CD4-positive, alpha-beta memory T cell (primary cell): ENCODE data around the gene HUWE1. TPM values are rescaled to one million over a fixed set of nuclear protein-coding genes. Genes with fewer than 3 reads are reported as not detected.

ENCODE experiments used
- CTCF ChIA-PET: fragments of 350-600 bp; sonication (Branson Sonifier 250); formaldehyde crosslinking; loops from one replicate; lab custom pipeline; 2021; ENCODE audit warnings: inconsistent platforms; ENCODE audit not compliant: partially characterized antibody; lab: Charles Lee
- POLR2A ChIA-PET: fragments of 350-600 bp; sonication (Branson Sonifier 250); formaldehyde crosslinking; loops from one replicate; lab custom pipeline; 2021; ENCODE audit not compliant: partially characterized antibody; lab: Charles Lee
- DNase-seq, 5 donors: peaks; one replicate each; pipeline versions ENCODE4 v3.0.0 to v3.0.0-alpha.2; 2020 to 2022; ENCODE audit warnings: mixed read lengths in 1 of 5
- H3K27ac ChIP-seq: one replicate; pipeline ENCODE4 v1.7.0; 2013; ENCODE audit warnings: low read depth, low read length
- H3K27me3 ChIP-seq: 2 replicates; pipeline ENCODE4 v1.7.0; 2013; ENCODE audit warnings: mild to moderate bottlenecking, low read length, moderate library complexity; ENCODE audit not compliant: insufficient read depth
- H3K36me3 ChIP-seq: 2 replicates; pipeline ENCODE4 v1.7.0; 2013; ENCODE audit warnings: mild to moderate bottlenecking, low read length, moderate library complexity; ENCODE audit not compliant: insufficient read depth
- H3K4me1 ChIP-seq: 2 replicates; pipeline ENCODE4 v1.7.0; 2013; ENCODE audit warnings: mild to moderate bottlenecking, low read length, moderate library complexity; ENCODE audit not compliant: insufficient read depth
- H3K4me3 ChIP-seq, 2 donors: one replicate each; pipeline ENCODE4 v1.7.0; 2013; ENCODE audit warnings: low read length in 2 of 2, mild to moderate bottlenecking in 1 of 2
- H3K9me3 ChIP-seq, 2 donors: one replicate each; pipeline ENCODE4 v1.7.0; 2013; ENCODE audit warnings: low read length in 2 of 2, control low read depth in 1 of 2; ENCODE audit not compliant: control insufficient read depth in 1 of 2
- H3K27ac Mint-ChIP-seq, 7 donors: one replicate each; pipeline ENCODE4 v1.8.0; 2020 to 2021; ENCODE audit warnings: mixed read lengths in 7 of 7, mild to moderate bottlenecking in 6 of 7, inconsistent platforms in 3 of 7, moderate library complexity in 3 of 7
- H3K27me3 Mint-ChIP-seq, 2 donors: one replicate each; pipeline ENCODE4 v1.8.0; 2020 to 2021; ENCODE audit warnings: mixed read lengths in 2 of 2
- H3K36me3 Mint-ChIP-seq, 2 donors: one replicate each; pipeline ENCODE4 v1.8.0; 2020 to 2021; ENCODE audit warnings: mixed read lengths in 2 of 2, inconsistent platforms in 1 of 2, mild to moderate bottlenecking in 1 of 2
- H3K4me1 Mint-ChIP-seq, 4 donors: one replicate each; pipeline ENCODE4 v1.8.0; 2020 to 2021; ENCODE audit warnings: mixed read lengths in 4 of 4, mild to moderate bottlenecking in 1 of 4
- H3K4me3 Mint-ChIP-seq, 8 donors: one replicate each; pipeline ENCODE4 v1.8.0; 2020 to 2021; ENCODE audit warnings: mixed read lengths in 8 of 8, mild to moderate bottlenecking in 7 of 8, moderate library complexity in 6 of 8, inconsistent platforms in 3 of 8
- H3K9me3 Mint-ChIP-seq, 8 donors: one replicate each; pipeline ENCODE4 v1.8.0; 2020 to 2021; ENCODE audit warnings: mixed read lengths in 8 of 8, mild to moderate bottlenecking in 5 of 8, inconsistent platforms in 3 of 8, moderate library complexity in 1 of 8
- intact Hi-C: fragments of 100-400 bp; cut with micrococcal nuclease; formaldehyde crosslinking; loops from one replicate; pipeline ENCODE4 v1.15.1; 2023
- polyA plus RNA-seq, 2 donors: library from polyadenylated mRNA; unstranded; fragments of 300-500 nt; fragmentation: Illumina TruSeq; gene quantifications; one replicate each; pipeline ENCODE4 v1.2.3, GENCODE V29; 2021
- total RNA-seq, 2 experiments: library from RNA; stranded (reverse); gene quantifications; one replicate each; pipeline ENCODE4 v1.2.3, GENCODE V29; 2021

The HUWE1 gene
- total and polyA plus RNA-seq, 4 experiments from 2014 or later, result 3.3 to 202 (median 97.7) TPM

GRCh38 chrX:53714580-53715345 is 28.2 kb upstream of the HUWE1 start:
- CTCF ChIA-PET, result interaction anchor here (1.0 to 3.7 kb wide), 3 partner anchors 19 to 36 kb away, joined by 3 to 29 read pairs (median 3); partner anchors contain the start of gene HUWE1
- Histone ChIP-seq H3K27ac (peak overlapping the region; percentile 81), H3K4me3 (peak overlapping the region in 1 of 2 donors; percentile 38), H3K36me3 (no peaks in the 10 kb centered on the region), H3K27me3 (no peaks in the 10 kb centered on the region), H3K4me1 (peaks cover 51% of the 10 kb centered on the region), H3K9me3 (no peaks in the 10 kb centered on the region)
- Mint-ChIP-seq H3K36me3 (no peaks in the 10 kb centered on the region), H3K27ac (peak overlapping the region; percentile 93 to 99 (median 95)), H3K9me3 (no peaks in the 10 kb centered on the region), H3K4me1 (peaks cover 35 to 57% (median 51%) of the 10 kb centered on the region in 4 donors), H3K27me3 (no peaks in the 10 kb centered on the region), H3K4me3 (peak overlapping the region; percentile 83 to 92 (median 86))
- POLR2A ChIA-PET, result interaction anchor here (0.9 to 5.2 kb wide), 3 partner anchors 9 to 117 kb away, joined by 3 to 106 read pairs (median 3); partner anchors contain the start of gene HUWE1
- intact Hi-C loops, result loop anchor here (1.0 kb wide), 1 partner anchor 30 kb away; no protein-coding TSS in a partner anchor
- DNase-seq, result peak; percentile 65 to 84 (median 70)

- peaks cover 51% of the 10 kb centered on the region for H3K4me1 ChIP-seq
- intact Hi-C loops, result loop anchor here (1.0 kb wide), 1 partner anchor 30 kb away; no protein-coding TSS in a partner anchor
These were observed 27.6 kb upstream of the HUWE1 start for GRCh38 chrX:53713987-53714579.

GRCh38 chrX:53711436-53711835 is 24.9 kb upstream of the HUWE1 start:
- H3K4me3 Mint-ChIP-seq, result peak overlapping the region in 1 of 8 donors; percentile 36
- ChIA-PET CTCF (no interaction called here), POLR2A (interaction anchor here (1.2 kb wide), 1 partner anchor 25 kb away, joined by 3 read pairs; the partner anchor contains the start of gene HUWE1)
- no peak overlapping the region for H3K4me3 ChIP-seq
- intact Hi-C loops, result no loop called here
- H3K27ac Mint-ChIP-seq, result peak overlapping the region in 2 of 7 donors; percentile 35 to 37
- no peaks in the 10 kb centered on the region for H3K9me3 ChIP-seq
- peaks cover 32% of the 10 kb centered on the region for H3K4me1 ChIP-seq
- H3K9me3 Mint-ChIP-seq, result no peaks in the 10 kb centered on the region
- no peaks in the 10 kb centered on the region for H3K27me3 Mint-ChIP-seq
- H3K4me1 Mint-ChIP-seq, result peaks cover 25 to 38% (median 34%) of the 10 kb centered on the region in 4 donors
- no peak for DNase-seq
- peaks cover 0 to 3% of the 10 kb centered on the region in 2 donors for H3K36me3 Mint-ChIP-seq
- H3K27me3 ChIP-seq, result no peaks in the 10 kb centered on the region
- no peak overlapping the region for H3K27ac ChIP-seq
- no peaks in the 10 kb centered on the region for H3K36me3 ChIP-seq

More at GRCh38 chrX:53713987-53714579, 27.6 kb upstream of the HUWE1 start:
- peak; percentile 29 to 60 (median 37) for DNase-seq
- Histone ChIP-seq H3K27ac (peak overlapping the region; percentile 81), H3K36me3 (no peaks in the 10 kb centered on the region), H3K4me3 (peak overlapping the region in 1 of 2 donors; percentile 38), H3K9me3 (no peaks in the 10 kb centered on the region), H3K27me3 (no peaks in the 10 kb centered on the region)
- peaks cover 0 to 3% of the 10 kb centered on the region in 2 donors for H3K36me3 Mint-ChIP-seq
- H3K27me3 Mint-ChIP-seq, result no peaks in the 10 kb centered on the region
- peak overlapping the region; percentile 93 to 99 (median 95) for H3K27ac Mint-ChIP-seq
- peaks cover 35 to 57% (median 51%) of the 10 kb centered on the region in 4 donors for H3K4me1 Mint-ChIP-seq
- ChIA-PET POLR2A (interaction anchor here (0.9 to 5.2 kb wide), 3 partner anchors 9 to 118 kb away, joined by 3 to 106 read pairs (median 3); partner anchors contain the start of gene HUWE1), CTCF (interaction anchor here (1.1 to 3.7 kb wide), 2 partner anchors 19 to 29 kb away, joined by 3 to 29 read pairs; partner anchors contain the start of gene HUWE1)
- H3K9me3 Mint-ChIP-seq, result no peaks in the 10 kb centered on the region
- H3K4me3 Mint-ChIP-seq, result peak overlapping the region; percentile 83 to 92 (median 86)

- peaks cover 0 to 2% (median 0%) of the 10 kb centered on the region in 4 donors for H3K4me1 Mint-ChIP-seq
- POLR2A ChIA-PET, result interaction anchor here (0.9 kb wide), 1 partner anchor 10 kb away, joined by 3 read pairs; no protein-coding TSS in a partner anchor
- CTCF ChIA-PET, result interaction anchor here (1.1 kb wide), 1 partner anchor 21 kb away, joined by 3 read pairs; no protein-coding TSS in a partner anchor
- Histone ChIP-seq H3K27me3 (no peaks in the 10 kb centered on the region), H3K36me3 (no peaks in the 10 kb centered on the region), H3K4me3 (no peak overlapping the region), H3K27ac (no peak overlapping the region), H3K4me1 (no peaks in the 10 kb centered on the region), H3K9me3 (no peaks in the 10 kb centered on the region)
- intact Hi-C loops, result no loop called here
- peaks cover 0 to 4% of the 10 kb centered on the region in 2 donors for H3K36me3 Mint-ChIP-seq
- DNase-seq, result no peak
- H3K4me3 Mint-ChIP-seq, result no peak overlapping the region
- H3K27ac Mint-ChIP-seq, result no peak overlapping the region
- H3K27me3 Mint-ChIP-seq, result no peaks in the 10 kb centered on the region
- peaks cover 0 to 3% (median 0%) of the 10 kb centered on the region in 8 donors for H3K9me3 Mint-ChIP-seq
These were observed 18.3 kb upstream of the HUWE1 start for GRCh38 chrX:53704854-53705253.

- H3K4me1 Mint-ChIP-seq, result peaks cover 0 to 2% (median 0%) of the 10 kb centered on the region in 4 donors
- H3K9me3 Mint-ChIP-seq, result peaks cover 0 to 3% (median 0%) of the 10 kb centered on the region in 8 donors
- H3K27me3 Mint-ChIP-seq, result no peaks in the 10 kb centered on the region
- H3K4me3 Mint-ChIP-seq, result no peak overlapping the region
- POLR2A ChIA-PET, result no interaction called here
- Histone ChIP-seq H3K27me3 (no peaks in the 10 kb centered on the region), H3K27ac (no peak overlapping the region), H3K9me3 (no peaks in the 10 kb centered on the region), H3K4me3 (no peak overlapping the region), H3K4me1 (no peaks in the 10 kb centered on the region), H3K36me3 (no peaks in the 10 kb centered on the region)
- intact Hi-C loops, result no loop called here
- peaks cover 0 to 2% of the 10 kb centered on the region in 2 donors for H3K36me3 Mint-ChIP-seq
- CTCF ChIA-PET, result interaction anchor here (1.1 kb wide), 1 partner anchor 21 kb away, joined by 3 read pairs; no protein-coding TSS in a partner anchor
- no peak for DNase-seq
- no peak overlapping the region for H3K27ac Mint-ChIP-seq
These were observed 17.8 kb upstream of the HUWE1 start for GRCh38 chrX:53704294-53704693.

- Mint-ChIP-seq H3K4me1 (peaks cover 8 to 22% (median 16%) of the 10 kb centered on the region in 4 donors), H3K36me3 (no peaks in the 10 kb centered on the region), H3K27ac (peak overlapping the region in 1 of 7 donors; percentile 0), H3K9me3 (no peaks in the 10 kb centered on the region), H3K4me3 (no peak overlapping the region), H3K27me3 (no peaks in the 10 kb centered on the region)
- ChIA-PET POLR2A (no interaction called here), CTCF (no interaction called here)
- Histone ChIP-seq H3K27me3 (no peaks in the 10 kb centered on the region), H3K36me3 (no peaks in the 10 kb centered on the region), H3K4me1 (no peaks in the 10 kb centered on the region), H3K9me3 (no peaks in the 10 kb centered on the region), H3K4me3 (no peak overlapping the region), H3K27ac (no peak overlapping the region)
- no peak for DNase-seq
- intact Hi-C loops, result no loop called here
These were observed 9.5 kb upstream of the HUWE1 start for GRCh38 chrX:53695946-53696549.
